T-helper 9 cell (primary cell): ENCODE data around the gene ZNF611.
A peak's percentile ranks its signal among the peaks of the same experiment; 100 is the strongest.
"Not testable (repeated sequence)": the region's sequence is repeated elsewhere in the genome, so short reads cannot be mapped to it uniquely, and the experiment has no call there.

Source experiments
- DNase-seq: peaks from one replicate; pipeline ENCODE4 v3.0.0-alpha.2; 2020

Gene ZNF611

GRCh38 chr19:52715902-52716301 lies 18.9 kb downstream of the ZNF611 start:
- not testable (repeated sequence) for DNase-seq

- DNase-seq: not testable (repeated sequence)
Observed at GRCh38 chr19:52715330-52715729, 19.5 kb downstream of the ZNF611 start.

- DNase-seq: not testable (repeated sequence)
Observed at GRCh38 chr19:52713051-52713450, 21.8 kb downstream of the ZNF611 start.

GRCh38 chr19:52711661-52712060 lies 23.2 kb downstream of the ZNF611 start:
- not testable (repeated sequence) for DNase-seq

GRCh38 chr19:52710538-52710937 lies 24.3 kb downstream of the ZNF611 start:
- DNase-seq: no peak

GRCh38 chr19:52705615-52706014 lies 29.2 kb downstream of the ZNF611 start:
- DNase-seq: not testable (repeated sequence)

- DNase-seq: no peak
Observed at GRCh38 chr19:52703917-52704316, 30.9 kb downstream of the ZNF611 start.

GRCh38 chr19:52700673-52701072 lies 34.2 kb downstream of the ZNF611 start:
- no peak for DNase-seq

- not testable (repeated sequence) for DNase-seq
Observed at GRCh38 chr19:52699555-52699954, 35.3 kb downstream of the ZNF611 start.

GRCh38 chr19:52695996-52696395 lies 38.8 kb downstream of the ZNF611 start:
- no peak for DNase-seq

- DNase-seq: no peak
Observed at GRCh38 chr19:52694921-52695320, 39.9 kb downstream of the ZNF611 start.

- not testable (repeated sequence) for DNase-seq
Observed at GRCh38 chr19:52694281-52694680, 40.6 kb downstream of the ZNF611 start.

GRCh38 chr19:52692431-52693008 lies 42.3 kb downstream of the ZNF611 start:
- no peak for DNase-seq

- no peak for DNase-seq
Observed at GRCh38 chr19:52691737-52692136, 43.1 kb downstream of the ZNF611 start.

GRCh38 chr19:52691215-52691610 lies 43.6 kb downstream of the ZNF611 start:
- no peak for DNase-seq

GRCh38 chr19:52690369-52691214 lies 44.3 kb downstream of the ZNF611 start:
- DNase-seq: peak; percentile 88

- peak; percentile 20 for DNase-seq
Observed at GRCh38 chr19:52689843-52690368, 44.9 kb downstream of the ZNF611 start.

GRCh38 chr19:52688925-52689796 lies 45.7 kb downstream of the ZNF611 start:
- DNase-seq: not testable (repeated sequence)

- no peak for DNase-seq
Observed at GRCh38 chr19:52688335-52688734, 46.5 kb downstream of the ZNF611 start.

- DNase-seq: no peak
Observed at GRCh38 chr19:52687684-52688083, 47.2 kb downstream of the ZNF611 start.

- no peak for DNase-seq
Observed at GRCh38 chr19:52685811-52686210, 49.0 kb downstream of the ZNF611 start.

- not testable (repeated sequence) for DNase-seq
Observed at GRCh38 chr19:52681216-52681615, 53.6 kb downstream of the ZNF611 start.

GRCh38 chr19:52679598-52679997 lies 55.2 kb downstream of the ZNF611 start:
- no peak for DNase-seq
